ENCODE measurements around the gene B3GNT8.

GRCh38 chr19:41447732-41448332 lies 20.7 kb upstream of the B3GNT8 start:
- TF ChIP-seq CTCF (IDR thresholded peaks at IDR 0.05): no peak
- TF ChIP-seq POLR2A (IDR thresholded peaks at IDR 0.05): no peak
